HepG2 (cell line): ENCODE results near the gene ZSWIM8. TPM values are rescaled to one million over a fixed set of nuclear protein-coding genes. Genes with fewer than 3 reads are reported as not detected.

Experiments
- AGO1 ChIP-seq: fragments of 200-400 bp; formaldehyde crosslinking; IDR thresholded peaks from 2 replicates; pipeline ENCODE4 v1.6.1; 2017; ENCODE audit warnings: mild to moderate bottlenecking, low read depth, low read length, moderate library complexity; ENCODE audit not compliant: poor library complexity, severe bottlenecking
- ETV5 ChIP-seq: IDR thresholded peaks from 2 replicates; pipeline ENCODE4 v1.6.1; 2018; ENCODE audit warnings: missing biosample characterization, missing genetic modification reagents, inconsistent platforms, borderline replicate concordance
- FUBP1 ChIP-seq: sonication (generic); formaldehyde crosslinking; IDR thresholded peaks from 2 replicates; pipeline ENCODE4 v1.5.1; 2020; ENCODE audit warnings: missing genetic modification reagents, mild to moderate bottlenecking, borderline replicate concordance
- GATAD2A ChIP-seq: IDR thresholded peaks from 2 replicates; pipeline ENCODE4 v1.6.1; 2016
- HDAC6 ChIP-seq: fragments of 200-600 bp; sonication (generic); IDR thresholded peaks from 2 replicates; pipeline ENCODE4 v1.7.0; 2017; ENCODE audit warnings: mild to moderate bottlenecking, antibody characterized with exemption, low read length, low read depth
- NONO ChIP-seq, 2 experiments: fragments of 450-650 bp in 1 of 2; sonication (generic) in 1 of 2; formaldehyde crosslinking in 1 of 2; IDR thresholded peaks in 1 of 2; conservative IDR thresholded peaks in 1 of 2; 2 replicates each; pipeline versions ENCODE4 v1.6.1 to v1.8.0; 2017 to 2022; ENCODE audit warnings: mild to moderate bottlenecking in 1 of 2, missing genetic modification reagents in 1 of 2, moderate library complexity in 1 of 2
- PHF5A ChIP-seq: IDR thresholded peaks from one replicate; pipeline ENCODE4 v1.6.1; 2018; ENCODE audit warnings: low read depth, missing genetic modification reagents; ENCODE audit not compliant: unreplicated experiment
- PRMT3 ChIP-seq: sonication (generic); formaldehyde crosslinking; IDR thresholded peaks from 2 replicates; pipeline ENCODE4 v1.8.1; 2022; ENCODE audit warnings: low read depth, mild to moderate bottlenecking, moderate library complexity, missing genetic modification reagents, borderline replicate concordance
- RAD21 ChIP-seq: fragments of 450-650 bp; formaldehyde crosslinking; IDR thresholded peaks from 2 replicates; pipeline ENCODE4 v1.5.0; 2020; ENCODE audit warnings: mild to moderate bottlenecking
- RBFOX2 ChIP-seq: fragments of 200-400 bp; formaldehyde crosslinking; IDR thresholded peaks from 2 replicates; pipeline ENCODE4 v1.6.1; 2017; ENCODE audit warnings: low read depth, mild to moderate bottlenecking, low read length
- ZBTB42 ChIP-seq: sonication (generic); formaldehyde crosslinking; IDR thresholded peaks from 2 replicates; pipeline ENCODE4 v1.5.0; 2020; ENCODE audit warnings: mild to moderate bottlenecking, missing genetic modification reagents
- ZNF207 ChIP-seq: fragments of 450-650 bp; IDR thresholded peaks from 2 replicates; pipeline ENCODE4 v1.6.1; 2016; ENCODE audit warnings: antibody characterized with exemption, borderline replicate concordance
- ZNF607 ChIP-seq: sonication (generic); formaldehyde crosslinking; IDR thresholded peaks from 2 replicates; pipeline ENCODE4 v1.5.1; 2020; ENCODE audit warnings: missing genetic modification reagents, mild to moderate bottlenecking, borderline replicate concordance
- ZNF776 ChIP-seq: sonication (generic); formaldehyde crosslinking; IDR thresholded peaks from 2 replicates; pipeline ENCODE4 v1.4.0; 2020; ENCODE audit warnings: mild to moderate bottlenecking, missing genetic modification reagents
- ZUFSP ChIP-seq: sonication (generic); formaldehyde crosslinking; IDR thresholded peaks from 2 replicates; pipeline ENCODE4 v1.9.0; 2021; ENCODE audit warnings: missing genetic modification reagents, mild to moderate bottlenecking, borderline replicate concordance
- polyA plus RNA-seq, 8 experiments: library from polyadenylated mRNA; depleted of rRNA in 3 of 8; stranded (reverse) in 7 of 8; unstranded in 1 of 8; fragments of >200 nt; fragmentation: Illumina TruSeq in 4 of 8; extraction: Trizol in 4 of 8; gene quantifications; 2 replicates each; pipeline versions ENCODE4 v1.2.1 to v1.2.3, GENCODE V29; 2011 to 2016; ENCODE audit warnings: low read depth in 4 of 8, missing spikeins in 1 of 8, mixed read lengths in 1 of 8; ENCODE audit not compliant: insufficient read depth in 1 of 8
- total RNA-seq, 5 experiments: library from RNA; depleted of rRNA; stranded (reverse); fragments of >200 nt; fragmentation: Illumina TruSeq; extraction: Trizol; gene quantifications; 2 replicates each; pipeline ENCODE4 v1.2.3, GENCODE V29; 2016; ENCODE audit warnings: low read depth in 1 of 5
- TF ChIP-seq, protein P1 (sequence below): sonication (generic); formaldehyde crosslinking; IDR thresholded peaks from 2 replicates; pipeline ENCODE4 v1.5.1; 2020; ENCODE audit warnings: missing genetic modification reagents, mild to moderate bottlenecking, borderline replicate concordance

Gene ZSWIM8
- total and polyA plus RNA-seq, 2 of the 13 experiments (the other 11 are each of a cell fraction or from before 2014, with no cell fraction given) = 39.9 to 98.2 TPM

DNA sequence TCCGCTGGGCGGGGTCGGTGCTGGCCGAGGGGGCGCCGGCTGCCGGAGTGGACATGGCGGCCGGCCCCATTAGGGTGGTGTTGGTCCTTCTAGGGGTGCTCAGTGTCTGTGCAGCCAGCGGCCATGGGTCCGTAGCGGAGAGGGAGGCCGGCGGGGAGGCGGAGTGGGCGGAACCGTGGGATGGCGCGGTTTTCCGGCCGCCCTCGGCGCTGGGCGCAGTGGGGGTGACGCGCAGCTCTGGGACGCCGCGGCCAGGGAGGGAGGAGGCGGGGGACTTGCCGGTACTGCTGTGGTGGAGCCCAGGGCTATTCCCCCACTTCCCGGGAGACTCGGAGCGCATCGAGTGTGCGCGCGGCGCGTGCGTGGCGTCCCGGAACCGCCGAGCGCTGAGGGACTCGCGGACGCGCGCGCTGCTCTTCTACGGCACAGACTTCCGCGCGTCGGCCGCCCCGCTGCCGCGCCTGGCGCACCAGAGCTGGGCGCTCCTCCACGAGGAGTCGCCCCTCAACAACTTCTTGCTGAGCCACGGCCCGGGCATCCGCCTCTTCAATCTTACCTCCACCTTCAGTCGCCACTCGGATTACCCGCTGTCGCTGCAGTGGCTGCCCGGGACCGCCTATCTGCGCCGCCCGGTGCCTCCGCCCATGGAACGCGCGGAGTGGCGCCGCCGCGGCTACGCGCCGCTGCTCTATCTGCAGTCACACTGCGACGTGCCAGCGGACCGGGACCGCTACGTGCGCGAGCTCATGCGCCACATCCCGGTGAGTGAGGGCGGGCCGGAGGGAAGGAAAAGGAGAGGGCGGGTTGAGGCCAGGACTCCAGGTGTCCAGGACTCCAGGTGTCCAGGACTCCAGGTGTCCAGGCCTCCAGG, 12.9 kb upstream of the ZSWIM8 start (continued):
- no peak for TF ChIP-seq FUBP1
- TF ChIP-seq ZNF207 = no peak
- TF ChIP-seq NONO (IDR thresholded peaks at IDR 0.05) = no peak
- TF ChIP-seq NONO (CRISPR knock-in tag; conservative IDR thresholded peaks at IDR 0.05) = peak; percentile 52
- TF ChIP-seq RBFOX2 = peak; percentile 87
- TF ChIP-seq ZBTB42 (CRISPR knock-in tag) = 0 out of 2 replicates have a peak, but pooled peaks have one; percentile 16
- TF ChIP-seq PRMT3 (CRISPR knock-in tag) = 0 out of 2 replicates have a peak, but pooled peaks have one; percentile 69
- TF ChIP-seq ZNF776 (CRISPR knock-in tag) = peak; percentile 75
- no peak for TF ChIP-seq PHF5A (CRISPR knock-in tag)
- TF ChIP-seq ZUFSP = no peak
- TF ChIP-seq GATAD2A (CRISPR knock-in tag) = 0 out of 2 replicates have a peak, but pooled peaks have one; percentile 11
- TF ChIP-seq ETV5 (CRISPR knock-in tag) = peak; percentile 46; the same call in 1 of the 2 replicates
- TF ChIP-seq AGO1 = peak; percentile 85
- TF ChIP-seq, protein P1, sequence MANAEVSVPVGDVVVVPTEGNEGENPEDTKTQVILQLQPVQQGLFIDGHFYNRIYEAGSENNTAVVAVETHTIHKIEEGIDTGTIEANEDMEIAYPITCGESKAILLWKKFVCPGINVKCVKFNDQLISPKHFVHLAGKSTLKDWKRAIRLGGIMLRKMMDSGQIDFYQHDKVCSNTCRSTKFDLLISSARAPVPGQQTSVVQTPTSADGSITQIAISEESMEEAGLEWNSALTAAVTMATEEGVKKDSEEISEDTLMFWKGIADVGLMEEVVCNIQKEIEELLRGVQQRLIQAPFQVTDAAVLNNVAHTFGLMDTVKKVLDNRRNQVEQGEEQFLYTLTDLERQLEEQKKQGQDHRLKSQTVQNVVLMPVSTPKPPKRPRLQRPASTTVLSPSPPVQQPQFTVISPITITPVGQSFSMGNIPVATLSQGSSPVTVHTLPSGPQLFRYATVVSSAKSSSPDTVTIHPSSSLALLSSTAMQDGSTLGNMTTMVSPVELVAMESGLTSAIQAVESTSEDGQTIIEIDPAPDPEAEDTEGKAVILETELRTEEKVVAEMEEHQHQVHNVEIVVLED = peak; percentile 71
- 0 out of 2 replicates have a peak, but pooled peaks have one; percentile 4 for TF ChIP-seq RAD21
- TF ChIP-seq ZNF607 (CRISPR knock-in tag) = 0 out of 2 replicates have a peak, but pooled peaks have one; percentile 40
- TF ChIP-seq HDAC6 = no peak
